OCI-M1 (cell line): ENCODE data around the gene PWP1.

Source experiments
- DNase-seq: peaks from one replicate; lab custom pipeline; 2025; lab: John Stamatoyannopoulos, UW

The PWP1 gene

DNA sequence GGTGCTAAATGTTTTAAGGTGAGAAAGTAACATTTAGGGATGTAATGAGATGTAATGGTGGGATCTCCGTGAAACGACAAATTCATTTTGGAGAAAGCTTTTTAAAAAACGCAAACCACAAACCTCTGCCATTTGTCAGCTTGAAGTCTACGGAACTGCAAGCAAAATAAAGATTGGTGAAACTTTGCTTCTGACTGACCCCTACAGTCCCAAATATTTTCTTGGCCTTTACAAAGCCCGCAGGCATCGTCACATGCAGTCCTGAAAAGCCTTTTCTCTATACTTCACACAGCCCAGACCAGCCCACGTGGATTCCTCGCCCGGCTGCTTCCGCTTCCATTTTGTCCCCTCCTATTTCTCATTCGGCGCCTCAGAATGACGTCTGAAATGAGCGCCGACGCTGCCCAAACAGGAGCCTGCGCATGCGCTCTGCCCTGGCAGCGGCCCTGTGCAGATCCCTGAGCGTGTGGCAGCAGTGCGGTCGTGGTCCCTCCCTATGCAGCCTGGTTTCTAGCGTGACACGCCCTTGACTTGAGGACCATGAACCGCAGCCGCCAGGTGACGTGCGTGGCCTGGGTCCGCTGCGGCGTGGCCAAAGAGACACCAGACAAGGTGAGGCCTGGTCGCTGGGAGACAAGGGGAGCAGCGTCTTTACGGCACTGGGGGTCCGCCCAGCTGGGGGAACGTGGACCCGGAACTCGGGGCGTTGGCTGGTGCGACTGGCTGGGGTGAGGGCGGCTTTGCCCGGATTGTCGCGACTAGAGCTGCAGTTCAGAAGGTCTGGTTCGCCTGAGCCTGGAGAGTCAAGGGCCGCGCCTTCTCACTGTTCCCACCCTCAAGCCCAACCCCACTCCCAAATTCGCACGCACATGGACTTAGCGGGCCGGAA, at the start of gene PWP1:
PWP1 (plus strand) TSS at position 440 of the 889 bp plus-strand sequence; CDS start at position 541, 101 bp downstream.
- DNase-seq: peak; percentile 96

DNA sequence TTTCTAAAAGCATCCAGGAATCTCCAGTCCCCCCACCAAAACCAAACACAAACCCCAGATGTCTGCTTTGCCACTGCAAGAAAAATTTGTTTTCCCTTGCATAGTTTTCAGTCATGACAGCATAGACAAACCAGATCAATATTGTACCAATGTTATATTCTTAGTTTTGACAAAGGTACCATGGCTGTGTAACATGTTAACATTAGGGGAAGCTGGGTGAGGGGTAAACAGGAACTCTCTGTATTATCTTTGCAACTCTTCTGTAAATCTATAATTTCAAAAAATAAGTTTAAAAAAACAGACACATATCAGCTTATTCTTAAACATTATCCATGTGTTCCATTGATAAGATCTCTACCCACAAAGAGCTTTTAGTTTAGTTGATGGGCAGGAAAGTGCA, 44.4 kb upstream of the PWP1 start:
- DNase-seq: no peak

DNA sequence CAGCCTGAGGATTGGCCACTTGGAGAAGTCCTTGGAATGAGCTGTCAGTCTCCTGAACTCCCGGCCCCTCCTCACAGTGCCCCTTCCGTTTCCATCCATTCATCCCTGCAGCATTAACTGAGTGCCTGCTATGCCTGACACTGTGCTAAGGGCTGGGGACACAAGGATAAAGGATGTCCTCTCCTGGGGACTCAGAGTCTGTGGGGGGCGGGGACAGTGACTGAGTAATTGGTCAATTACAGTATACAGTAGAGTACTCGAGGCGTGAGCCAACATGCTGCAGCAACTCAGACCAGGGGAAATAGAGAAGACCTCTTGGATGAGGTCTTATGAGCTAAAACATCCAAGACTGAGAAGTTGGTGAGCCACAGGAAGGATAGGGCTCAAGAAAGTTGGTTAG, 43.4 kb upstream of the PWP1 start:
- no peak for DNase-seq

DNA sequence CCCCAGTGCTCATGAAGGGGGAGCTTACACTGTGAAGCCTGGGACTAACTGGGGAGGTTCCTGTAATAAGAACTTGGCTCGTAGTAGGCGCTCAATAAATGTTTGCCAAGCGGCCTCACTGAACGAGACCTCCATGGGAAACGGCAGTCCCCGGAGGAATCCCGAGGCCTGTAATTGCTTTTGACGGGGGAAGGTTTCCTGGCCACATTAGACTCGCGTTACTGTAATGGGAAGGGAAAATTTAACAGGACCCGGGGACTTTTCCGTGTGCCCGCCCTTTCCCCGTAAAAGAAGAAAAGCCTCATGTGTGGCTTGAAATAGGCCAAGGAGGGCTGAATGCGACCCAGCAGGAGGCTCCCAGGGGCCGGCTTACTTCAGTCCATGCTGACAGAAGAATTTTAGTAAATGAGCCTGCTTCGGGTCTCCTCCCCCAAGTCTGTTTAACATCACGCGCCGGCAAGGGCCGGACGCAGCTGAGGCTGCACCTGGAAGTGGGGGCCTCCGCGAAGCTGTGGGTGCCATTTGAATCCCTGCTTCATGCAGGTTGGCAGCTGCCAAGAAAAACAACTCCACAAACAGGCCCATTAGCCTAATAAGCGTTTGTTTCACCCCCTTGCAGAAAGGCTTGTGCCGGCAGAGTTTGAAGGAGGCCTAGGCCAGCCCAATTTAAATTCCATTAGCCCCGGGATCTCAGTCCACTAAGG, 39.8 kb upstream of the PWP1 start:
- no peak for DNase-seq

DNA sequence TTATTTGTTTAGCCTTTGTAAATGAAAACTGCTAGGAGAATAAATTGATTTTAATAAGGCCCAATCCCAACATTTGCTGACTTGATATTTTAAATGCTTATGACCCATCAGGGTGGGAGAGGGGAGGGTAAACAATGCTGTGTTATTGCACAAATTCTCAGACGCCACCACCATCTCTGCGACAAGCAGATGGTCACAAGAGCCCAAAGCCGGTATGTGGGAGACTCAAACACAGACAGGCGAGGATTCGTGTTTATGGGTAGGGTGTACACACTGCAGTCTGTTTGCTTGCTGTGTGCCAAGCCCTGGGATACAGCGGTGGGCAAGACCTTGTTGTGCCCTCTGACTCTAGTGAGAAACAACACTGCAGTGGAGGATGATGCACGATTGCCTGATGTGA, 39.2 kb upstream of the PWP1 start:
- DNase-seq: no peak

DNA sequence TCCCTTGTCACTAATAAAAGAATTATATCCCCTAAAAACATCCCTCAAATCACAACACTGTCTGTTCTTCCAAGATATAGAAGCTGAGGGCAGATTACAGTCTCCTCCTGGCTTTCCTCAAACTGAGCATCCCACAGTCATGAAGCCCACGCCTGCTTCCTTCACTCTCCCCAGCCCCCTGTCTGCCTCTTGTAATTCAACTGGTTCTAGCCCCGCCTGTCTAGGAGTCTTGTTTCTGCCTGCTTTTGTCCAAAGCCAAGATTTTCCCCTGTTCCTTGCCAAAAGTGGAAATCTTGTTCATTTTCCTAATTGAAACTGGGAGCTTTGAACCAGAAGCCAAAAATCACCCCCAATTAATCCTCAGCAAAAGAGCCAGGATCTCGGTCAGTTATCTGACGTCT, 35.9 kb upstream of the PWP1 start:
- DNase-seq: no peak

DNA sequence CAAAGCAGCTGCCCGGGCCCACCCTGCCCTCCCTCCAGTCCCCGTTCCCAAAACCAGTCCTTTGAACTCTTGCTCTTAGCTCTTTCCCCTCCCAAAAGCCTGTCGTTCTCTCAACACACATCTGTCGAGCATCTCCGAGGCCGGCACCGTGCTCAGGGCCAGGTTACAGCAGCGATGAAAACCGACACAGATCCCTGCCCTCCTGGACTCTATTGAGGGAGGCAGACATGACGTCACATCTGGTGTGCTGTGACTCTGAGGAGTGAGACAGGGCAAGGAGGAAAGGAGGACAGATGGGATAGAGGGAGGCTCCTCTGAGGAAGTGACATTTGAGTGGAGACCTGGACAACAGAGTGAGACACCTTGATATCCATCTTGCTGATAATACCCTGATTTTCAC, 34.6 kb upstream of the PWP1 start:
- no peak for DNase-seq

DNA sequence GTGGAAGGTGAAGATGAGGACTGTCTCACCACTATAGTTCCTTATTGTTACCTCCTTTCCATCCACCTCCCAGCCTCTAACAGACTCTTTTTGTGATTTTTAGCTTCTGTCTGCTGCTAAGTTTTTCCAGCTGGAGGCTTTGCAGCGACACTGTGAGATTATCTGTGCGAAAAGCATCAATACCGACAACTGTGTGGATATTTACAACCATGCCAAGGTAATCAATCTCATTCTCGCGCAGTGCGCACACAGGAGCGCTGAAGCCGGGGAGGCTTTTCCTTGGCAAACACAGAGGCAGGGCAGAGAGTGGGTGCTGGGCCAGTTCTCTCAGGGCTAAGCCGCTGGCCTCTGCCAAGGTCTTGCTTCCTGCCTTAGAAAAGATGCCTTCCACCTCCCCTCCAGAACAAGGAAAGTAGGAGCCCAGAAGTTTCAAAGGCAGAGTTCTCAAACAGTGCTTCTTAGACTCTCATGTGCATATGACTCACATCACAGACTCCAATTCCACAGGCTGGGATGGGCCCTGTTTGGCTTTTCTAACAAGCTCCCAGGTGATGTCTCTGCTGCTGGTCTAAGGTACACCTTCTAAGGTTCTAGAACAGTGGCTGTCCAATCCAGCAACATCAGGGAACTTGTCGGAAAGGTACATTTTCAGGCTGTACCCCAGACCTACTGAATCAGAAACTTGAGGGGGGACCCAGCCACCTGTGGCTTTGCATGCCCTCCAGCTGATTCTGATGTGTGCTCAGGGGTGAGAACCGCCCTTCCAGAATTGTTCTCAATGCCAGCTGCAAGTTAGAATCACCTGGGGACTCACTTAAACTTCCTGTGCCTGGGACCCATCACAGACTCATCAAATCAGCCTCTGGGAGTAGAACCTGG, 33.8 kb upstream of the PWP1 start:
- DNase-seq: no peak

DNA sequence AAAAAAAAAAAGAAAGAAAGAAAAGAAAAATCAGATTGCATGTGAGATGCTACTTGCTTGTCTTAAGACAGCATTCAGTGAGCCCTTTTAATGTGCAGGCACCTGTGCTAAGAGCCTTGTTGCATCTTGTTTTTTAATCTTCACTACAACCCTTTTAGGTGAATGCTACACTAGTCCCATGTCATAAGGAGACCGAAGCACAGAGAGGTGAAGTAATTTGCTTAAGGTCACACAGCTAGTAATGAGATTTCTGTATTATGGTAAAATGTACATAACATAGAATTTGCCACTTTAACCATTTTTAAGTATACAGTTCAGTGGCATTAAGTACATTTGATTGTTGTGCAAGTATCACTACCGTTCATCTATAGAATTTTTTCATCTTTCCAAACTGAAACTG, 32.1 kb upstream of the PWP1 start:
- DNase-seq: no peak

DNA sequence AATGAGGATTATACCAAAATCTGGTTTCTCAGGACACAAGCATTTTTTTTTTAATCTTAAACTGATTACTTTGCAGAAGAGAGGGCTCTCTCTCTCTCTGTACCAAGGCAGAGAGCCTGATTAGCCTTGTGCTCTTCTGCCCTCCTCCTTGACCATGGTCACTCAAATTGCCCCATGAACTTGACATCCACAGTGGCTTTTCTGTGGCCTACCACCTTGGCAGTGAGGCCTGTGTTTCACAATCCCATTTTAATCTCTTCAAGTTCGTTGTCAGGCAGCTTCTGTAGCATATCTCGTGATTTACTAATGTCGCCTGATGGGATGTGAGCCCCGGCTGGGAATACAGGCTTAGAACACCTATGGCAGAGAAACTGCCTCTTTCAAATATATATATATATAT, 30.7 kb upstream of the PWP1 start:
- peak; percentile 3 for DNase-seq

DNA sequence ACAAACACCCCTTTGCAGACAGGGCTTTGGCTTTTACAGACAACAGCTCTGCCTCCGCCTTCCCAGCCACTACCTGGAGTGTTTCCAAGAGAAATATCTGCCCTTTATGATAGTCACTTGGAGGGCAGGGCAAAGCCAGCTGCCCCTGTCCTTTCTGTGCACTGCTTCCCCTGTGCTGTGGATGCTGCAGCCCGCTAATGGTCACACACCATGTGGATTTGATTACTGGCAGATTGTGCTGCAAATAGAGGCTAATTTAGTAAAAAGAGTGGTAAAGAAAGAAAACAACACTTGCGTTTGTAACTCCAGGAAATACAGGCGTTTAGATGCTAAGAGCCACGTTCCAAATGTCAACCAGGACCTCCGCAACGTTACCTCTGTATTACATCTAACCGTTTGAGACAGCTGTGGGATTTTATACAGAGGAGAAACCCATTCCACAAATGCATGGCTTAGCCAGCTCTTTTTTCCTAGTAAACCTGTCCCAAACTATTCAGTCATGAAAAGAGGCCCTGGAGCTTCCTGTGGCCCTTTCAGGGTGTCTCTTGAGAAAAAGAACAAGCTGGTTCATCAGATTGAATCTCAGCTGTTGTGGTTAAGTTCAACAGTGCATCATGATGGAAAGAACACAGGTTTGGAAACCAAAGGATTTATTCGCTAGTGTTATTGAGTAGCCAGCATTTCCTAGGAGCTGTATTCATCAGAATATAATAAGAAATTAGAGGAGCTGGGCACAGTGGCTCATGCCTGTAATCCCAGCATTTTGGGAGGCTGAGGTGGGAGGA, 30.1 kb upstream of the PWP1 start:
- no peak for DNase-seq

DNA sequence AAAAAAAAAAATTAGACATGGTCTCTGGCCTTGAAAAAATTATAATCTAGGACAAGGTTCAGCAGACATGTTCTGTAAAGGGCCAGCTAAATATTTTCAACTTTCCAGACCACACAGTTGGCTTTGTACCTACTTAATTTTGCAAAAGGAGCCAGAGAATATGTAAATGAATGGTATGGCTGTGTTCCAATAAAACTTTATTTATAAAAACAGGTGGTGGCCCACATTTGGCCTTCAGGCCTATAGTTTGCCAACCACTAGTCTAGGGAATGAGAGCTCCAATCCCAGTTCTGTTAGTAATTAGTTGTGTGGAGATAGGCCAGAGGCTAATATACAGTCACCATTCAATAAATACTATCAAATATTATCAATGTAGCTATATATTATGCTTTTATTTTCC, 29.3 kb upstream of the PWP1 start:
- no peak for DNase-seq

DNA sequence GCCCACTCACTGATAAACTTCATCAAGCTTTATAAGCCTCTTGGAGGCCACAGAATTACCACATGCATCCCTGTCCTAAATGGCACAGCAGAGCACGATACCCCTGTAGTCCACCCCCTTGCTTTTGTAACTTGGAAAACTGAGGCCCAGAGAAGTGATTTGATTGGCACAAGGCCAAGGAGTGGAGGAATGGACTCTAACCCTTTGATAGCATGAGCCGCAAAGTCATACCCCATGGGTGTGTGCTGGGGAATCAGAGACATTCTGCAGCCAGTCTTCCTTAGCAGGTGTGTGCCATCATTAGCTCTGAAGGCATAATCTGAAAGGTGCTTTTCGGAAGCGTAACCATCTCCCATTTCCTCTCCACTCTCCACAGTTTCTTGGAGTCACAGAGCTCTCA, 28.5 kb upstream of the PWP1 start:
- no peak for DNase-seq

DNA sequence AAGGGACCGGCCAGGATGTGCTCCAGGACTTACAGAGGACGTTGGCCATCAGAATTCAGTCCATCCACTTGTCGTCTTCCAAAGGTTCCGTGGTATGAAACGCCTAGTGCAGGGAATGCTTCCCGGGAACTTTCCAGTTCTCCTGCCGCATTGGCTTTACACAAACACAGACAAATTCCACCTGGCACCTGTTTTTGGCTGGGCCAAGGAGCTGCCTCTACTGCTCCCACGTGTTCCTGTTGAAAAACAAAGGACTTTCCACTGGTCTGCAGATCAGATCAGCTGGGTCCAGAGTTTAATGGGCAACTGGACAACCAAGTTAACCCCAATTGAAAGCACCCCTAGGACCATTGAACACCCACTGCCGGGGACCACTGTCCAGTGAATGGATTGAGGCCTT, 28.0 kb upstream of the PWP1 start:
- no peak for DNase-seq

DNA sequence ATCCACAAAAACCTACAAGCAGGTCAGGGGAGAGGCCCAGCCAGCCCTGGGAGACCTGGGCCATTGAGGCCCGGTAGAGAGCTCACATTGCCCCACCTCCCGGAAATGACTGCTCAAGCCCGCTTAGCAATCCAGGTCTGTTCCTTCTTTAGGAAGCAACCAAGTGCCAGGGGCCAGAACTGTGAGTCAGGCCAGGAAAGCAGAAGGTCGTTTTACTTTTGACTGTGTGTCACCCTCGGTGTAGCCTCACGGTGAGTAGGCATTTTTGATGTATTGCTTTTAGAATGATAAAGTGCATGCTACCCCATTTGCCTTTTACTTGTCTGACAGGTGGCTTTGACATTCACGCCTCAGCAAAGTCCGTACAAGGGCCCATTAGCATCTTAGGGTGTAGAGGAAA, 25.4 kb upstream of the PWP1 start:
- DNase-seq: peak; percentile 31

DNA sequence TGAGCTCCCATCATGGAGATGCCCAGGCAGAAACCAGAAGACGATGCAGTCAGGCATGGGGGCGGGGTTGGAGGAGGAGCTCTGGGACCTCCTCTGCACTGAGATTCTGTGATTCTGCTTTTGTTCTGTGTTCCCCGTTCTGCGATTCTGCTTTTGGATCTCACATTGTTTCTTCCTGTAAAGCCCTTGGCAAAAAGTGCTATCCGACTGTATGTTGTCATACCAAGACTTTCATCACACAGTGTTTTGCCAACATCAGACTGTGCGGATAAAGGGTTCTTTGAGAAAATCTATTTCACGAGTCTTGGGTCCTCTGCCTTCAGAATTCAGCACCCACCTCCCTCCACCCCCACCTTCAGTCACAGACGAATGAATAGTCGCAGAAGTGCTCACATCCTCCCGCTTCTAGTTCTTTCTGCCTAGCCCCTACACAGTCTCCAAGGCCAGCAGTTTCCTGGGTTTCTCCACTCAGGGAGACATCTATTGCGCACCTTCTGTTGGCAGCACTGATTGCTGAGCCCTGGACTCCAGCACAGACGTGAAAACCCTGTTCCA, 24.7 kb upstream of the PWP1 start:
- no peak for DNase-seq

DNA sequence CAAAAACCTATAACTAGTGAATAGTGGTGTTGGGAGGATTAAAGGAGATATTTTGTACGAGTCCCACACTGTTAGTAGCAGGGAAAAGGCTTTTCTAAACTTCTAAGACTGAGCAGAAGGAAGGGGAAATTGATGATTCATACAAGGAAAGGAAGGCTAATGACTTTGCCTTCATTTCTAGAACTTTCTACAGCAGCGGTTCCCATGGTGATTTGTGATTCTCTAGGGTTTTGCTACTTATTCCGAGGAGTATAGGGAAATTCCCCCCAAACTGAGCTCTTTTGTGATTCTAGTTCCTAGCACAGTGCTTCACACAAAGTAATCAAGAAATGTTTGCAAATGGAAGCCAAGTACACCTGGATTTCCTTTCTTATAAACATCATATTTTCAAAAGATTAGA, 23.8 kb upstream of the PWP1 start:
- no peak for DNase-seq

DNA sequence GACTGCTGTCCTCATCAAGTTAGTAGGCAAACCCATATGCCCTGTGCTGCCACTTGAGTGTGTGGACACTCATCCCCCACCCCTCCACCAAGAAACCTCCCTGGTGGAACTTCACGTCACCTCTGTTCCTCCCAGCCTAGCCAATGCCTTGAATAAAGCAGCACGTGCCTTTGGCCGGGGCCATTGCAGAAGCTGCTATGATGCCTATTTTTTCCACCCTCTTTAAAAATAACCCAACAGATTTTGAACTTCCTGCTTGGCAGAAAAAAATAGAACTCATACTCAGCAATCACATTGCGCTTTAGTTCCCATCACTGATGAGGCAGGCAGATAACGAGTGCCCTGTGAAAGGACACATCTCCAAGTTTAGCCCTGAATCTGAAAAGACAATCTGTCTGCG, 23.1 kb upstream of the PWP1 start:
- no peak for DNase-seq

DNA sequence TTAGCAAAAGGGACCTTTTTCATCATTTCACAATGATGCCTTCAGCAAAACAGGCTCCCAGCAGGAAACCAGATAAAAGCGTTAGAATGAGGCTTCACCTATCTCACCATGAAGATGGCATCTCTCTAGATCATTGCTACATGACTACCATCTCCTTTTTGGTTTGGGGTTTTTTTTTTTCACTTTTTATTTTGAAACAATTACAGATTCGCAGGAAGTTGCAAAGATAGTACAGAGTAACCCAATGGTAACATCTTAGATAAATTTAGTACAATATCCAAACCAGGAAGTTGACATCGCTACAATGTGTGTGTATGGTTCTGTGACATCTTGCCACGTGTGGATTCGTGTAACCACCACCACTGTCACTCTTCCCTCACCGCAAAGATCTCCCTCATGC, 22.3 kb upstream of the PWP1 start:
- DNase-seq: no peak

DNA sequence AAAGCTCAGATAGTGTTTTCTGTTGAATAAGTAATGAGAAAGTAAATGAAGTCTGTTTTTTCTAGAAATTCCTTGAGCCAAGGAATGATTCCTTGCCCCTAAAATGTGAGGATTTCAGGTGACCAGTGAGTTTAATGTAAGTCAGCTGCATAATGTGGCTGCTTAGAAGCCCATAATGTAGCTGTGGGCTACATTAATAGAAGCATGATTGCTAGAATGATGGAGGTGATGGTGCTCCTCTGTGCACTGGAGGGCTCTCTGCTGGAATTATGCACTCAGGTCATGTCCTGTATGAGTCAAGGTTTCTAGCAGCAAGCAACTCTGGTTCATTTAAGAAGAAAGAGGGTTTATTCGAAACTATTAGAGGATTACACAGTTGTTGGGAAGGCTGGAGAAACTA, 19.6 kb upstream of the PWP1 start:
- no peak for DNase-seq

DNA sequence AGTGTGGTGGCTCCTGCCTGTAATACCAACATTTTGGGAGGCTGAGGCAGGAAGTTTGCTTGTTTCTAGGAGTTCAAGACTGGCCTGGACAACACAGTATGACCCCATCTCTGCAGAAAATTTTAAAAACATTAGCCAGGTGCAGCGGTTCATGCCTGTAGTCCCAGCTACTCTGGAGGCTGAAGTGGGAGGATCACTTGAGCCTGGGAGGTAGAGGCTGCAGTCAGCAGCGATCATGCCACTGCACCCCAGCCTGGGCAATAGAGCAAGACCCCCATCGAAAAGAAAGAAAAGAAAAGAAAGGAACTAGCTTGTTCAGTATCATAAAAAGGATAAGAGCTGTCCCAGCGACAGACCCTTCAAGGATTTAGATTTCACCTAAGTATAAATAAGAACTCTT, 18.1 kb upstream of the PWP1 start:
- DNase-seq: no peak
